Activated CD4-positive, alpha-beta T cell treated with anti-CD3 and anti-CD28 coated beads, Interleukin-10, Interleukin-2, amounts not matched to agents 100 ng/mL and 50 ng/mL, durations not matched to agents 16 hours and 8 hours (primary cell): ENCODE data around the gene PHF23.

Experiments used
- DNase-seq: peaks from one replicate; pipeline ENCODE4 v3.0.0-alpha.2; 2020

PHF23 gene

DNA sequence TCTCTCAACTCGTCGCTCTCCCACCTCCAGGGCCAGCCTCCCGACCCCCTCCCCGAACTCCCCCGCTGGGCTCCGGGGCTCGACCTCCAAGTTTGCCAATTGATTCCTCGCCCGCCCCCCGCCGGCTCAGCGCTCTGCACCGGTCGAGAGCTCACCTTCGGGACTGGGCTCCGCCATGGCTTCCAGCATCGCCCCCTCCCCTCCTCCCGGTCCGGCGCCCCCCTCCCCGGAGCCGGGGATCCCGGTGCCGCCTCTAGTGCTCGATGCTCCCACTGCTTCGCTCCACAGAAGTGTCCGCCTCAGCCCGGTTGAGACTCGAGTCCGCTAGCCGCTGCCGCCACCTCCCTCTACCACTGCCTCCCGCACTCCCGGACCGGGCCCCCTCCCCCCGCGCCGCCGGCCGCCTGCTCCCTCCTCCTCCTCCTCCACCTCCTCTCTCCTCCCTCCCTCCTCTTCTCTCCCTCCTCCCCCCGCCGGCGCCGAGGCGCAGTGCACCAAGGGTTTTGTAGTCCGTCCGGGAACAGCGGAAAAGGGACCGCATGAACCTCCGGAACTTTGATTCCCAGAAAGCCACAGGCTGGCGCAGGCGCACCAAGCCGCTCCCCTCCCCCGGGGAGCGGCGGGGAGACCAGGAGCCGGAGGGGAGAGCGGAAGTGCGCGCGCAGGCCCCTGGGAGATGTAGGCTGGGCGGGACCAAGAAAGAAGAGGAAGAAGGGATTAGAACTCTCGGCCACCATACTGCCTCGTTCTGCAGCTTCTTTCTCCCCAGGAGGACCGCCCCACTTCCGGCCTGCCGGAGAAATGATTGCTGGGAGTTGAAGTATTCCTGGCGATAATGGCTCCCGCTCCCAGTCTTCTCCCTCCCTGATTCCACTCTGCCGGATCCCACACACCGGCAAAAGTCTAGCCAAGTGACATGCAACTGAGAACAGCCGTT is at the start of gene PHF23:
Gene PHF23, minus strand, starts transcription at position 367 of the 937 bp plus-strand sequence. Its CDS starts 178 bp downstream, at position 189.
- DNase-seq = peak; percentile 100

DNA sequence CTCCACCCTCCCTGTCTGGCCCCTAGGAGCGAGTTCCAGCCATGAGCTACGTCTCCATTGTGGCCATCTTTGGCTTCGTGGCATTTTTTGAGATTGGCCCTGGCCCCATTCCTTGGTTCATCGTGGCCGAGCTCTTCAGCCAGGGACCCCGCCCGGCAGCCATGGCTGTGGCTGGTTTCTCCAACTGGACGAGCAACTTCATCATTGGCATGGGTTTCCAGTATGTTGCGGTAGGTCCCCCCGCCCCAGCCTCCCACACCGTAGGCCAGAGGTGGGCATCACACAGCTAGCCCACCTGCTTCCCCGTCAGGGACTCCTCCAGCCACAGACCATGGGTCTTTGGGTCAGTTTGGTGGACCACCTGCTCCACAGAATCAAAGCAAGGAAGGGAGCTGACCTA is 46.4 kb upstream of the PHF23 start:
- no peak for DNase-seq

DNA sequence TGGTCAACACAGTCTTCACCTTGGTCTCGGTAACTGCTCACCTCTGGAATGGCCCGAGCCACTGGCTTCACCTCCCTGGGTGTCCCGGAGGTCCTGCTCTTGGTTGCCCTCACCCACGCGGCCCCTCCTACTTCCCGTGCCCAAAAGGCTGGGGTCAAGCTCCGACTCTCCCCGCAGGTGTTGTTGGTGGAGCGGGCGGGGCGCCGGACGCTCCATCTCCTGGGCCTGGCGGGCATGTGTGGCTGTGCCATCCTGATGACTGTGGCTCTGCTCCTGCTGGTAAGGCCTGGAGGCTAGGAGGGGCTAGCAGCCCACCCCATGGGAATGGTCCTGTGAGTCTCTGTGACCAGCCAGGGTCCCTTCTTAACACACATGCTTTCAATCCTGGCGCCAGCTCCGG is 45.7 kb upstream of the PHF23 start:
- DNase-seq = no peak

- no peak for DNase-seq
Observed at GRCh38 chr17:7283471-7284216, 44.4 kb upstream of the PHF23 start.

DNA sequence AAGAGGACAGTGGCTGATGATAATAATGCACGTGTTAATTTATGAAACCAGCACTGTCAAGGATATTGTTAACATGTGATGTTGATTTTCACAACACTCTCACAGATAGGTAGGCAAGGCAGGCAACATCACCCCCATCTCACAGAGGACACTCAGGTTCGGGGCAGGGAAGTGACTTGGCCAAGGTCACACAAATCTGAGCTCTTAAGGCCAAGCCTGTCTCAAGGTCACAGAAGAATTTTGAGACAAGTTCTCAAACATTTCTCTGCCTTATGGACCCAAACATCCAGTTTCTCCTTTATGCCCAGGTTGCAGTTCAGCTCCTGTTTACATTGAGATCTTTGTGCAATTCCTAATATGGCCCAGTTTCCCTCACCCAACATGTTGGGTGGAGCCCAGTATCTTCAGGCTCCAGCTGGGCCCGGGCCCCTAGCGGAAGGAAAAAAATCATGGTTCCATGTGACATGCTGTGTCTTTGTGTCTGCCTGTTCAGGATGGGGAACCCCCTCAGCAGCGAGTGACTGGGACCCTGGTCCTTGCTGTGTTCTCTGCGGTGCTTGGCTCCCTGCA is 43.6 kb upstream of the PHF23 start:
- DNase-seq = no peak

GRCh38 chr17:7281953-7282751 is 42.9 kb upstream of the PHF23 start:
- DNase-seq = no peak

- peak; percentile 94 for DNase-seq
Observed at GRCh38 chr17:7281074-7281952, 42.1 kb upstream of the PHF23 start, which contains the start of gene SLC2A4. Gene SLC2A4, plus strand, starts transcription at chr17:7281718. Its CDS starts 217 bp downstream, at chr17:7281935.

GRCh38 chr17:7280519-7281073 is 41.3 kb upstream of the PHF23 start:
- DNase-seq = peak; percentile 81

DNA sequence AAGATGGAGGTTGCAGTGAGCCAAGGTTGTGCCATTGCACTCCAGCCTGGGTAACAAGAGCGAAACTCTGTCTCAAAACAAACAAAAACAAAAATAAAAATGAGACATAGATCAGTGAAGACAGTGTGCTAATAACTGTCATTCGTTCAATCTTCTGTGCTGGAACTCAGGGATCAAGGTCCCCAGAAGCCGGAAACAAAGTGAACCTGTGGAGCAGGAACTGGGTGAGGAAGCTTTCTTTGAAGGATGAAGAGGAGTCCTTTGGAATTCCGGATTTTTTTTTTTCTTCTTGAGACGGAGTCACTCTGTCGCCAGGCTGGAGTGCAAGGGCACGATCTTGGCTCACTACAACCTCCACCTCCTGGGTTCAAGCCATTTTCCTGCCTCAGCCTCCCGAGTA is 40.2 kb upstream of the PHF23 start:
- no peak for DNase-seq

- no peak for DNase-seq
Observed at GRCh38 chr17:7266784-7267183, 27.5 kb upstream of the PHF23 start.

DNA sequence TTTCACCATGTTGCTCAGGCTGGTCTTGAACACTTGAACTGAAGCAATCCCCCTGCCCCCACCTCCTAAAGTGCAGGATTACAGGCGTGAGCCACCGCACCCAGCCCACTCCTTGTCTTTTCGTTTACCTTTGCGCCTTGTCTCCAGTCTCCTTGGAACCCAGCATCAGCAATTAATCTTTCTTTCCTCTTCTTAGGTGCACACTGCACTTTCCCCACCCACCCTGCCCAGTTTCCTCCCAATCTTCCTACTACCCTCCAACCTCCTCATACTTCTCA is 24.5 kb upstream of the PHF23 start:
- no peak for DNase-seq

DNA sequence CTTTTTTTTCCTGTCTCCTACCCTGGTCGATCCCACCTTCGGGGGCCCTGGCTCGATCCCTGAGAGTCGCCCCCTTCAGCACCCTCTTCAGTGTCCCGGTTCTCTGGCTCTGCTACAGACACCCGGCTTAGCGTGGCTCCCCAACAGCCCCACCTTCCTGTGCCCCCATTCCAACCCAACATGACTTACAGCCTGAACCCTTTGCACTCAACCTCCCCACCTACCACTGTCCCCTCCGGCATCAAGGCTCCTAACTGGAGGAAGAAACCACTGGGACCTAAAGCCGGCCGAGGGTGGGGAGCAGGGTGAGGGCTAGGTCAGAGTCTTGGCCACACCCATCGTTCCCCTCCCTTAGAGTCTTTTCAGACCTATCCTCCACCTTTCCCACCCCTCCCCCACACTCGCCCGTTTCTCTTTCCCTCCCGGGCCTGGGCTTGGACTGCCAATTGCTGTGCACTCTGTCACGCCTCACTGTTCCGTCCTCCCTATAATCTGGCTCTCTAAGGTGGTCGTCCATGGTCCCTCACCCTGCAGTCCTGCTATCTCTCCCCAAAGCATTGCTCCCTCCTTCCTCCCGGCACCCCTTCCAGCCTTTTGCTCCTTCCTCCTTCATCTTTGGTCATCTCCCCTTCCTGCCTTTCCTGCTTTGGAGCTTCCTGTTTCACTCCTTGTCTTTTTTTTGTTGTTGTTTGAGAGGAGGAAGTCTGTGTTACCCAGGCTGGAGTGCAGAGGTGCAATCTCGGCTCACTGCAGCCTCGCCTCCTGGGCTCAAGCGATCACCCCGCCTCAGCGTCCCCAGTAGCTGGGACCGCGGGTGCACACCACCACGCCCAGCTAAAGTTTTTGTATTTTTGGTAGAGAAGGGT is 23.9 kb upstream of the PHF23 start:
- no peak for DNase-seq

GRCh38 chr17:7262192-7262934 is 23.1 kb upstream of the PHF23 start, which contains the start of gene CLDN7:
Gene CLDN7, minus strand, starts transcription at chr17:7262478. Its CDS starts 435 bp downstream, at chr17:7262043.
- no peak for DNase-seq

- DNase-seq = no peak
Observed at GRCh38 chr17:7261379-7262191, 22.3 kb upstream of the PHF23 start.

- DNase-seq = peak; percentile 37
Observed at GRCh38 chr17:7260651-7261378, 21.6 kb upstream of the PHF23 start.

DNA sequence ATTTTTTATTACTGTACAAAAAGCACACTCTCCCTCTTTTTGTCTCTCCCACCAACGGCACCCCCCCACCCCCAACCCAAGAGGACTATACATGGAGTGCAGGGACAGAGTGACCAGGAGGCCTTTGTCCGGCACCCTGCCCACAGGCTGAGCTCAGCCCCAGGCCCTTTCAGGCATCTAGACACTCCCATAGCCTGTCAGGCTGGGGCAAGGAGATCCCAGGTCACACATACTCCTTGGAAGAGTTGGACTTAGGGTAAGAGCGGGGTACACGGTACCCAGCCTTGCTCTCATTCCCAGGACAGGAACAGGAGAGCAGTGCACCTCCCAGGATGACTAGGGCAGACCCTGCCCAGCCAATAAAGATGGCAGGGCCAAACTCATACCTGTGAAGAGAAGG is 20.9 kb upstream of the PHF23 start:
- no peak for DNase-seq

GRCh38 chr17:7259555-7259889 is 20.3 kb upstream of the PHF23 start:
- no peak for DNase-seq
